Neural progenitor cell (in vitro differentiated cells): ENCODE results near the gene AFF4. TPM values are rescaled to one million over a fixed set of nuclear protein-coding genes. Genes with fewer than 3 reads are reported as not detected.

Experiments
- DNase-seq: peaks from one replicate; pipeline ENCODE4 v3.0.0-alpha.2; 2016; ENCODE audit warnings: low spot score
- H2AFZ ChIP-seq: fragments of 200-600 bp; sonication (generic); replicated peaks from 2 replicates; pipeline ENCODE4 v1.6.1; 2016; ENCODE audit warnings: antibody characterized with exemption
- H3F3A ChIP-seq: fragments of 200-600 bp; sonication (generic); 2 replicates; pipeline ENCODE4 v1.6.1; 2016; ENCODE audit warnings: antibody characterized with exemption, low read depth
- H3K27ac ChIP-seq: fragments of 200-600 bp; sonication (generic); 2 replicates; pipeline ENCODE4 v1.5.1; 2016; ENCODE audit warnings: mild to moderate bottlenecking
- H3K27me3 ChIP-seq: fragments of 200-600 bp; sonication (generic); 2 replicates; pipeline ENCODE4 v1.6.1; 2016; ENCODE audit warnings: mild to moderate bottlenecking, moderate library complexity
- H3K36me3 ChIP-seq: fragments of 200-600 bp; sonication (generic); 2 replicates; pipeline ENCODE4 v1.5.1; 2016
- H3K4me1 ChIP-seq: fragments of 200-600 bp; sonication (generic); 2 replicates; pipeline ENCODE4 v1.6.1; 2016; ENCODE audit warnings: mixed run types
- H3K4me2 ChIP-seq: fragments of 200-600 bp; sonication (generic); 2 replicates; pipeline ENCODE4 v1.6.1; 2016
- H3K4me3 ChIP-seq: fragments of 200-600 bp; sonication (generic); 2 replicates; pipeline ENCODE4 v1.5.1; 2016
- H3K79me2 ChIP-seq: fragments of 200-600 bp; sonication (generic); 2 replicates; pipeline ENCODE4 v1.6.1; 2016; ENCODE audit warnings: low read depth
- H3K9ac ChIP-seq: fragments of 200-600 bp; sonication (generic); 2 replicates; pipeline ENCODE4 v1.6.1; 2016
- H3K9me3 ChIP-seq: fragments of 200-600 bp; sonication (generic); 2 replicates; pipeline ENCODE4 v1.5.1; 2016; ENCODE audit warnings: low read depth
- H4K20me1 ChIP-seq: fragments of 200-600 bp; sonication (generic); 2 replicates; pipeline ENCODE4 v1.6.1; 2016; ENCODE audit warnings: low read depth
- H3K27ac Mint-ChIP-seq: 3 replicates; pipeline ENCODE4 v1.8.0; 2021; ENCODE audit warnings: mixed read lengths
- H3K27me3 Mint-ChIP-seq: 2 replicates; pipeline ENCODE4 v1.8.0; 2022; ENCODE audit warnings: low read depth, mild to moderate bottlenecking, inconsistent platforms, moderate library complexity, mixed read lengths; ENCODE audit not compliant: insufficient read depth
- H3K36me3 Mint-ChIP-seq: 3 replicates; pipeline ENCODE4 v1.8.0; 2021; ENCODE audit warnings: mixed read lengths
- H3K4me1 Mint-ChIP-seq: 3 replicates; pipeline ENCODE4 v1.8.0; 2021; ENCODE audit warnings: mixed read lengths
- H3K4me3 Mint-ChIP-seq: 3 replicates; pipeline ENCODE4 v1.8.0; 2021; ENCODE audit warnings: mild to moderate bottlenecking, moderate library complexity, mixed read lengths
- H3K9me3 Mint-ChIP-seq: 3 replicates; pipeline ENCODE4 v1.8.0; 2020; ENCODE audit warnings: mixed read lengths
- CTCF ChIP-seq: fragments of 200-600 bp; sonication (generic); IDR thresholded peaks from 2 replicates; pipeline ENCODE4 v1.5.1; 2017; ENCODE audit warnings: antibody characterized with exemption, mild to moderate bottlenecking
- EZH2 ChIP-seq: fragments of 200-600 bp; sonication (generic); IDR thresholded peaks from 2 replicates; pipeline ENCODE4 v1.6.1; 2017; ENCODE audit warnings: antibody characterized with exemption, mild to moderate bottlenecking, moderate library complexity
- EZH2phosphoT487 ChIP-seq: fragments of 200-600 bp; sonication (generic); IDR thresholded peaks from 2 replicates; pipeline ENCODE4 v1.6.1; 2017; ENCODE audit warnings: antibody characterized with exemption
- total RNA-seq: library from RNA; depleted of rRNA; stranded (reverse); fragments of >200 nt; gene quantifications from 2 replicates; pipeline ENCODE4 v1.2.3, GENCODE V29; 2015; ENCODE audit warnings: low replicate concordance

The AFF4 gene
- total RNA-seq, 1 donor from 2014 or later = 63.6 TPM

GRCh38 chr5:132836852-132837251, 126.6 kb downstream of the AFF4 start:
- Histone ChIP-seq H3K27me3 (peaks cover 23% of the 10 kb centered on the region), H3K36me3 (no peaks in the 10 kb centered on the region), H3K4me2 (no peak overlapping the region), H2AFZ (no peak overlapping the region), H3K27ac (no peak overlapping the region), H3K9me3 (no peaks in the 10 kb centered on the region), H3K9ac (no peak overlapping the region), H3K4me1 (peaks cover 8% of the 10 kb centered on the region), H3K79me2 (no peaks in the 10 kb centered on the region), H4K20me1 (no peaks in the 10 kb centered on the region), H3K4me3 (no peak overlapping the region), H3F3A (no peaks in the 10 kb centered on the region)
- Mint-ChIP-seq H3K27ac (no peak overlapping the region), H3K4me3 (no peak overlapping the region), H3K36me3 (no peaks in the 10 kb centered on the region), H3K9me3 (no peaks in the 10 kb centered on the region), H3K27me3 (peaks cover 3% of the 10 kb centered on the region), H3K4me1 (peaks cover 8% of the 10 kb centered on the region)
- TF ChIP-seq EZH2phosphoT487 = no peak
- no peak for TF ChIP-seq CTCF
- TF ChIP-seq EZH2 = no peak
- no peak for DNase-seq

- no peak for TF ChIP-seq EZH2phosphoT487
- TF ChIP-seq CTCF = no peak
- no peak for TF ChIP-seq EZH2
- H3K9ac ChIP-seq = no peak overlapping the region
- no peak overlapping the region for H3K4me2 ChIP-seq
- no peaks in the 10 kb centered on the region for H3K36me3 ChIP-seq
- H2AFZ ChIP-seq = no peak overlapping the region
- H4K20me1 ChIP-seq = no peaks in the 10 kb centered on the region
- H3K27ac ChIP-seq = no peak overlapping the region
- peaks cover 51% of the 10 kb centered on the region for H3K27me3 ChIP-seq
- no peak overlapping the region for H3K4me3 Mint-ChIP-seq
- H3K27me3 Mint-ChIP-seq = peaks cover 12% of the 10 kb centered on the region
- peaks cover 3% of the 10 kb centered on the region for H3F3A ChIP-seq
- H3K36me3 Mint-ChIP-seq = peaks cover 2% of the 10 kb centered on the region
- no peaks in the 10 kb centered on the region for H3K9me3 ChIP-seq
- H3K79me2 ChIP-seq = no peaks in the 10 kb centered on the region
- no peak overlapping the region for H3K4me3 ChIP-seq
- no peaks in the 10 kb centered on the region for H3K4me1 ChIP-seq
- peaks cover 2% of the 10 kb centered on the region for H3K9me3 Mint-ChIP-seq
- peaks cover 5% of the 10 kb centered on the region for H3K4me1 Mint-ChIP-seq
- no peak for DNase-seq
- no peak overlapping the region for H3K27ac Mint-ChIP-seq
These were observed 129.4 kb downstream of the AFF4 start for GRCh38 chr5:132834057-132834456.

- Histone ChIP-seq H3K4me2 (no peak overlapping the region), H3K4me1 (no peaks in the 10 kb centered on the region), H3K36me3 (no peaks in the 10 kb centered on the region), H3F3A (peaks cover 3% of the 10 kb centered on the region), H3K9me3 (no peaks in the 10 kb centered on the region), H3K4me3 (no peak overlapping the region), H2AFZ (no peak overlapping the region), H4K20me1 (no peaks in the 10 kb centered on the region), H3K27ac (no peak overlapping the region), H3K79me2 (no peaks in the 10 kb centered on the region), H3K9ac (no peak overlapping the region), H3K27me3 (peaks cover 66% of the 10 kb centered on the region)
- no peak overlapping the region for H3K4me3 Mint-ChIP-seq
- no peak overlapping the region for H3K27ac Mint-ChIP-seq
- peaks cover 3% of the 10 kb centered on the region for H3K36me3 Mint-ChIP-seq
- TF ChIP-seq CTCF (no peak), EZH2 (no peak), EZH2phosphoT487 (no peak)
- no peak for DNase-seq
- H3K4me1 Mint-ChIP-seq = peaks cover 5% of the 10 kb centered on the region
- peaks cover 17% of the 10 kb centered on the region for H3K27me3 Mint-ChIP-seq
- H3K9me3 Mint-ChIP-seq = peaks cover 2% of the 10 kb centered on the region
These were observed 130.8 kb downstream of the AFF4 start for GRCh38 chr5:132832612-132833011.
